Activated CD4-positive, alpha-beta T cell treated with anti-CD3 and anti-CD28 coated beads, Interleukin-2, amount 50 U/mL, for 4 hours (primary cell): ENCODE measurements around the gene SGPP2.
"Not testable (repeated sequence)": the region's sequence is repeated elsewhere in the genome, so short reads cannot be mapped to it uniquely, and the experiment has no call there.

ENCODE experiments used
- DNase-seq, 2 experiments: peaks; one replicate each; pipeline ENCODE4 v3.0.0-alpha.2; 2020

SGPP2 gene

GRCh38 chr2:222424276-222424728 is at the start of gene SGPP2:
SGPP2 (plus strand) TSS chr2:222424543; CDS start chr2:222424603, 60 bp downstream.
- DNase-seq: peak in 1 of 2 experiments; percentile 12

- no peak for DNase-seq
These were observed 48.5 kb upstream of the SGPP2 start for GRCh38 chr2:222375798-222376197.

GRCh38 chr2:222380456-222380855 is 43.9 kb upstream of the SGPP2 start:
- DNase-seq: no peak

GRCh38 chr2:222381566-222381965 is 42.8 kb upstream of the SGPP2 start:
- DNase-seq: no peak

- DNase-seq: no peak
These were observed 41.1 kb upstream of the SGPP2 start for GRCh38 chr2:222383255-222383654.

- DNase-seq: no peak
These were observed 32.5 kb upstream of the SGPP2 start for GRCh38 chr2:222391743-222392285.

GRCh38 chr2:222393733-222394267 is 30.5 kb upstream of the SGPP2 start:
- no peak for DNase-seq

- DNase-seq: no peak
These were observed 25.9 kb upstream of the SGPP2 start for GRCh38 chr2:222398446-222398885.

- DNase-seq: no peak
These were observed 25.1 kb upstream of the SGPP2 start for GRCh38 chr2:222399038-222399783.

- no peak for DNase-seq
These were observed 20.0 kb upstream of the SGPP2 start for GRCh38 chr2:222404151-222404905.

- DNase-seq: no peak
These were observed 15.7 kb upstream of the SGPP2 start for GRCh38 chr2:222408684-222409083.

GRCh38 chr2:222410534-222410933 is 13.8 kb upstream of the SGPP2 start:
- no peak for DNase-seq

- DNase-seq: not testable (repeated sequence)
These were observed 12.0 kb upstream of the SGPP2 start for GRCh38 chr2:222412334-222412733.

GRCh38 chr2:222413295-222413911 is 10.9 kb upstream of the SGPP2 start:
- DNase-seq: no peak

GRCh38 chr2:222418739-222419138 is 5.6 kb upstream of the SGPP2 start:
- no peak for DNase-seq

- no peak for DNase-seq
These were observed 3.8 kb upstream of the SGPP2 start for GRCh38 chr2:222420508-222420907.

GRCh38 chr2:222421626-222422025 is 2.7 kb upstream of the SGPP2 start:
- DNase-seq: no peak

GRCh38 chr2:222423186-222423585 is 1.2 kb upstream of the SGPP2 start:
- no peak for DNase-seq

GRCh38 chr2:222423632-222424275 is 589 bp upstream of the SGPP2 start:
- DNase-seq: peak; percentile 56 to 69

- DNase-seq: peak; percentile 34 to 49
These were observed 657 bp downstream of the SGPP2 start for GRCh38 chr2:222424729-222425671.

GRCh38 chr2:222427646-222428301 is 3.4 kb downstream of the SGPP2 start:
- DNase-seq: no peak
